ENCODE measurements around the gene TMEM88. TPM values are rescaled to one million over a fixed set of nuclear protein-coding genes. Genes with fewer than 3 reads are reported as not detected.

Gene TMEM88
- total RNA-seq, 1 donor from 2014 or later = 12.0 TPM

- Histone ChIP-seq H3K9me3 (no peaks in the 10 kb centered on the region), H3K4me3 (peak overlapping the region; percentile 87), H3K27me3 (ENCODE audit: low read depth) (no peaks in the 10 kb centered on the region), H3K4me1 (peaks cover 45% of the 10 kb centered on the region), H3K27ac (peak overlapping the region; percentile 99), H3K36me3 (peaks cover 8% of the 10 kb centered on the region)
- DNase-seq (peak; percentile 91), ATAC-seq (peak; percentile 35 to 40)
- TF ChIP-seq CTCF (IDR thresholded peaks at IDR 0.05) = no peak
- intact Hi-C loops (cut with DNase I) = no loop called here
Observed at GRCh38 chr17:7836596-7837407, 18.1 kb upstream of the TMEM88 start.

GRCh38 chr17:7837408-7838088 lies 17.3 kb upstream of the TMEM88 start:
- peaks cover 8% of the 10 kb centered on the region for H3K36me3 ChIP-seq
- no peak for TF ChIP-seq CTCF (IDR thresholded peaks at IDR 0.05)
- peak overlapping the region; percentile 87 for H3K4me3 ChIP-seq
- H3K27ac ChIP-seq = peak overlapping the region; percentile 99
- no peaks in the 10 kb centered on the region for H3K9me3 ChIP-seq
- no peak for ATAC-seq
- intact Hi-C loops (cut with DNase I) = no loop called here
- DNase-seq = no peak
- peaks cover 45% of the 10 kb centered on the region for H3K4me1 ChIP-seq
- no peaks in the 10 kb centered on the region for H3K27me3 ChIP-seq (ENCODE audit: low read depth)

GRCh38 chr17:7838090-7839075 lies 16.5 kb upstream of the TMEM88 start:
- Histone ChIP-seq H3K27ac (peak overlapping the region; percentile 5), H3K36me3 (peaks cover 8% of the 10 kb centered on the region), H3K4me3 (peak overlapping the region; percentile 6), H3K4me1 (peaks cover 45% of the 10 kb centered on the region), H3K9me3 (no peaks in the 10 kb centered on the region), H3K27me3 (ENCODE audit: low read depth) (no peaks in the 10 kb centered on the region)
- DNase-seq (no peak), ATAC-seq (no peak)
- intact Hi-C loops (cut with DNase I) = no loop called here
- no peak for TF ChIP-seq CTCF (IDR thresholded peaks at IDR 0.05)

GRCh38 chr17:7839190-7839875 lies 15.5 kb upstream of the TMEM88 start:
- peak overlapping the region; percentile 6 for H3K4me3 ChIP-seq
- peaks cover 8% of the 10 kb centered on the region for H3K36me3 ChIP-seq
- H3K4me1 ChIP-seq = peaks cover 45% of the 10 kb centered on the region
- DNase-seq (no peak), ATAC-seq (no peak)
- no peaks in the 10 kb centered on the region for H3K9me3 ChIP-seq
- intact Hi-C loops (cut with DNase I) = no loop called here
- H3K27me3 ChIP-seq (ENCODE audit: low read depth) = no peaks in the 10 kb centered on the region
- peak overlapping the region; percentile 5 for H3K27ac ChIP-seq
- TF ChIP-seq CTCF (IDR thresholded peaks at IDR 0.05) = no peak

GRCh38 chr17:7839876-7840261 lies 15.0 kb upstream of the TMEM88 start:
- H3K36me3 ChIP-seq = peaks cover 8% of the 10 kb centered on the region
- H3K4me1 ChIP-seq = peaks cover 45% of the 10 kb centered on the region
- H3K27me3 ChIP-seq (ENCODE audit: low read depth) = no peaks in the 10 kb centered on the region
- no peak overlapping the region for H3K27ac ChIP-seq
- no peak for TF ChIP-seq CTCF (IDR thresholded peaks at IDR 0.05)
- intact Hi-C loops (cut with DNase I) = no loop called here
- no peaks in the 10 kb centered on the region for H3K9me3 ChIP-seq
- DNase-seq (no peak), ATAC-seq (no peak)
- H3K4me3 ChIP-seq = no peak overlapping the region
